Activated naive CD4-positive, alpha-beta T cell (primary cell): ENCODE data around the gene KRT38.

ENCODE experiments used
- DNase-seq, 4 experiments: peaks; one replicate each; lab custom pipeline; 2025; lab: John Stamatoyannopoulos, UW

KRT38 gene

GRCh38 chr17:41421617-41422016 lies 19.2 kb downstream of the KRT38 start:
- no peak for DNase-seq

GRCh38 chr17:41421116-41421515 lies 19.7 kb downstream of the KRT38 start:
- DNase-seq = no peak

- no peak for DNase-seq
Observed at GRCh38 chr17:41420134-41420533, 20.6 kb downstream of the KRT38 start.

GRCh38 chr17:41419716-41420115 lies 21.1 kb downstream of the KRT38 start:
- no peak for DNase-seq

GRCh38 chr17:41418116-41418860 lies 22.5 kb downstream of the KRT38 start:
- DNase-seq = no peak

- no peak for DNase-seq
Observed at GRCh38 chr17:41417576-41418015, 23.2 kb downstream of the KRT38 start.

GRCh38 chr17:41417127-41417526 lies 23.7 kb downstream of the KRT38 start:
- DNase-seq = no peak

- no peak for DNase-seq
Observed at GRCh38 chr17:41416479-41416878, 24.3 kb downstream of the KRT38 start.

GRCh38 chr17:41415833-41416335 lies 24.9 kb downstream of the KRT38 start:
- DNase-seq = no peak

GRCh38 chr17:41415411-41415810 lies 25.4 kb downstream of the KRT38 start:
- DNase-seq = no peak

- DNase-seq = no peak
Observed at GRCh38 chr17:41413982-41414381, 26.8 kb downstream of the KRT38 start.

- DNase-seq = no peak
Observed at GRCh38 chr17:41413353-41413957, 27.3 kb downstream of the KRT38 start.

GRCh38 chr17:41411072-41411840 lies 29.5 kb downstream of the KRT38 start:
- DNase-seq = no peak

GRCh38 chr17:41407226-41407625 lies 33.6 kb downstream of the KRT38 start:
- no peak for DNase-seq

GRCh38 chr17:41406205-41406604 lies 34.6 kb downstream of the KRT38 start:
- DNase-seq = no peak

GRCh38 chr17:41404024-41404671 lies 36.6 kb downstream of the KRT38 start:
- DNase-seq = no peak

GRCh38 chr17:41403404-41404023 lies 37.3 kb downstream of the KRT38 start:
- DNase-seq = no peak

- no peak for DNase-seq
Observed at GRCh38 chr17:41402161-41402560, 38.6 kb downstream of the KRT38 start.

- DNase-seq = no peak
Observed at GRCh38 chr17:41396996-41397660, 43.7 kb downstream of the KRT38 start, which contains the start of gene KRT31. Gene KRT31 (minus strand): TSS chr17:41397608. CDS start chr17:41397539, 69 bp downstream.

GRCh38 chr17:41396340-41396739 lies 44.4 kb downstream of the KRT38 start:
- no peak for DNase-seq

GRCh38 chr17:41395611-41396010 lies 45.2 kb downstream of the KRT38 start:
- no peak for DNase-seq
